ENCODE measurements around the gene MEGF6. TPM values are rescaled to one million over a fixed set of nuclear protein-coding genes. Genes with fewer than 3 reads are reported as not detected.

The MEGF6 gene
- total and polyA plus RNA-seq, 12 donors, result 0.15 to 29.2 (median 8.2) TPM

- no peak for DNase-seq
- Histone ChIP-seq H3K36me3 (replicated peaks in 1 of 2) (peaks cover 0 to 65% of the 10 kb centered on the region in 2 donors), H3K27me3 (no peaks in the 10 kb centered on the region), H3K27ac (no peak overlapping the region), H3K9me3 (replicated peaks in 1 of 3) (no peaks in the 10 kb centered on the region), H3K4me1 (replicated peaks in 1 of 2) (no peaks in the 10 kb centered on the region), H3K4me3 (no peak overlapping the region)
- intact Hi-C loops (cut with DNase I), result no loop called here
- TF ChIP-seq POLR2A (IDR thresholded peaks at IDR 0.05) (no peak), CTCF (IDR thresholded peaks at IDR 0.05) (no peak)
- 90 to 95% (median 94%) methylated on average over 14 of the region's 14 CpGs for WGBS, 4 donors
Measured at GRCh38 chr1:3636080-3636479, 24.8 kb upstream of the MEGF6 start.

- no peak for TF ChIP-seq CTCF (IDR thresholded peaks at IDR 0.05)
- TF ChIP-seq POLR2A (IDR thresholded peaks at IDR 0.05), result no peak
- 93 to 95% (median 93%) methylated on average over 16 to 22 of the region's 22 CpGs for WGBS, 4 donors
- Histone ChIP-seq H3K9me3 (replicated peaks in 1 of 3) (no peaks in the 10 kb centered on the region), H3K4me3 (no peak overlapping the region), H3K27me3 (no peaks in the 10 kb centered on the region), H3K36me3 (replicated peaks in 1 of 2) (peaks cover 0 to 81% of the 10 kb centered on the region in 2 donors), H3K4me1 (replicated peaks in 1 of 2) (no peaks in the 10 kb centered on the region), H3K27ac (no peak overlapping the region)
- intact Hi-C loops (cut with DNase I), result no loop called here
- DNase-seq, result no peak
Measured at GRCh38 chr1:3634059-3634800, 22.9 kb upstream of the MEGF6 start.

- no peak for DNase-seq
- Histone ChIP-seq H3K36me3 (replicated peaks in 1 of 2) (peaks cover 0 to 87% of the 10 kb centered on the region in 2 donors), H3K27ac (no peak overlapping the region), H3K4me1 (replicated peaks in 1 of 2) (no peaks in the 10 kb centered on the region), H3K9me3 (replicated peaks in 1 of 3) (no peaks in the 10 kb centered on the region), H3K4me3 (no peak overlapping the region), H3K27me3 (no peaks in the 10 kb centered on the region)
- WGBS, 4 donors, result 92 to 95% (median 94%) methylated on average over 13 to 28 of the region's 28 CpGs
- no peak for TF ChIP-seq POLR2A (IDR thresholded peaks at IDR 0.05)
- TF ChIP-seq CTCF (IDR thresholded peaks at IDR 0.05), result no peak
- intact Hi-C loops (cut with DNase I), result no loop called here
Measured at GRCh38 chr1:3633344-3634058, 22.2 kb upstream of the MEGF6 start.

- no peaks in the 10 kb centered on the region for H3K4me1 ChIP-seq (replicated peaks in 1 of 2)
- no peak overlapping the region for H3K4me3 ChIP-seq
- H3K36me3 ChIP-seq (replicated peaks in 1 of 2), result peaks cover 0 to 87% of the 10 kb centered on the region in 2 donors
- TF ChIP-seq CTCF (IDR thresholded peaks at IDR 0.05) (no peak), POLR2A (IDR thresholded peaks at IDR 0.05) (no peak)
- H3K27ac ChIP-seq, result no peak overlapping the region
- no peaks in the 10 kb centered on the region for H3K9me3 ChIP-seq (replicated peaks in 1 of 3)
- WGBS, 4 donors, result 93 to 98% (median 96%) methylated on average over 18 to 26 of the region's 26 CpGs
- H3K27me3 ChIP-seq, result no peaks in the 10 kb centered on the region
- intact Hi-C loops (cut with DNase I), result no loop called here
- DNase-seq, result no peak
Measured at GRCh38 chr1:3632716-3633343, 21.5 kb upstream of the MEGF6 start.

Data from adrenal gland (tissue), 12 donors.